GM12892 (cell line): Measurements from ENCODE around the gene EXOC3L4.

Source experiments
- POLR2A ChIP-seq: IDR thresholded peaks from 2 replicates; pipeline ENCODE4 v1.6.1; 2011; ENCODE audit warnings: low read depth, low read length, control low read depth
- POLR2AphosphoS5 ChIP-seq: IDR thresholded peaks from 2 replicates; pipeline ENCODE4 v1.6.1; 2011; ENCODE audit warnings: low read depth, low read length, control low read depth
- TAF1 ChIP-seq: IDR thresholded peaks from 2 replicates; pipeline ENCODE4 v1.6.1; 2011; ENCODE audit warnings: low read depth, mild to moderate bottlenecking, control low read depth, low read length, borderline replicate concordance

GRCh38 chr14:103078860-103079587 lies 15.5 kb upstream of the EXOC3L4 start:
- TF ChIP-seq POLR2AphosphoS5 (no peak), POLR2A (no peak), TAF1 (no peak)
